ENCODE results near the gene CAPN15. TPM values are rescaled to one million over a fixed set of nuclear protein-coding genes. Genes with fewer than 3 reads are reported as not detected.
"Not testable (repeated sequence)": the region's sequence is repeated elsewhere in the genome, so short reads cannot be mapped to it uniquely, and the experiment has no call there.

Gene CAPN15
- total RNA-seq, 2 donors from 2014 or later = 55.3 to 76.1 TPM

DNA sequence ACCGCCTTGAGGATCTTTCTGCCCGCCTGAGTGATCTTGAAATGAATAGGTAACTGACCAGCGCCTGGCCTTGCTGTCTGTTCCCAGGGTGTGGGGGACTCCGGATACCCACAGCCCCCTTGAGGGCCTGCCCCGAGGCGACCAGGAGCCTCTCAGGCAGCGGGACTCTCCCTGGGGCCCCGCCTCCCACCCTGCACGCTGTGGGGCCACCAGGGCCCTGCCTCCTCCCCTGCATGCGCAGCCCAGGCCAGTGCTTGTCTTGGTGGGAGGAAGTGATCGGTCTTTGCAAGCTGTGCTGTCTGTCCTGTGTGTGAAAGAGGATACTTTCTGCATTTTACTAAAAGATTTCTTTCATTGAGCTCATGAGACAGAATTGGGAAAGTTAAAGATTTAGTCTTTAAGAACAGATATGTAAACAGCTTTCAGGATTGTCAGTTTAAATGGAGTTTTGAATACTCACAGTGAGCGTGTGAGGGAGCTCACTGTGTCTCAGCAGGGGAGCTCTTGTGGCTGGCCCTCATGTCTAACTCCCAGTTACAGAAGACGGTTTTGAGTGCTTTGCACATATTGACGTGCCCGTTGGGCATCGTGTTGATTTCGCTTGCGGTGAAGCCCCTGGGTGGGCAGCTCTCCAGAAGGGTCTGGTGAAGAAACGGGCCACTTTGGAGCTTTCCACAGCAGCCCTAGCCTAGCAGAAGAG lies 36.1 kb upstream of the CAPN15 start:
- no peaks in the 10 kb centered on the region for H3K27me3 Mint-ChIP-seq (ENCODE audit: insufficient read depth)
- H3K36me3 Mint-ChIP-seq (ENCODE audit: low read depth) = peaks cover 61% of the 10 kb centered on the region
- H3K9me3 Mint-ChIP-seq = peaks cover 3% of the 10 kb centered on the region
- TF ChIP-seq, protein P1, sequence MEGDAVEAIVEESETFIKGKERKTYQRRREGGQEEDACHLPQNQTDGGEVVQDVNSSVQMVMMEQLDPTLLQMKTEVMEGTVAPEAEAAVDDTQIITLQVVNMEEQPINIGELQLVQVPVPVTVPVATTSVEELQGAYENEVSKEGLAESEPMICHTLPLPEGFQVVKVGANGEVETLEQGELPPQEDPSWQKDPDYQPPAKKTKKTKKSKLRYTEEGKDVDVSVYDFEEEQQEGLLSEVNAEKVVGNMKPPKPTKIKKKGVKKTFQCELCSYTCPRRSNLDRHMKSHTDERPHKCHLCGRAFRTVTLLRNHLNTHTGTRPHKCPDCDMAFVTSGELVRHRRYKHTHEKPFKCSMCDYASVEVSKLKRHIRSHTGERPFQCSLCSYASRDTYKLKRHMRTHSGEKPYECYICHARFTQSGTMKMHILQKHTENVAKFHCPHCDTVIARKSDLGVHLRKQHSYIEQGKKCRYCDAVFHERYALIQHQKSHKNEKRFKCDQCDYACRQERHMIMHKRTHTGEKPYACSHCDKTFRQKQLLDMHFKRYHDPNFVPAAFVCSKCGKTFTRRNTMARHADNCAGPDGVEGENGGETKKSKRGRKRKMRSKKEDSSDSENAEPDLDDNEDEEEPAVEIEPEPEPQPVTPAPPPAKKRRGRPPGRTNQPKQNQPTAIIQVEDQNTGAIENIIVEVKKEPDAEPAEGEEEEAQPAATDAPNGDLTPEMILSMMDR (conservative IDR thresholded peaks at IDR 0.05) = no peak
- no peaks in the 10 kb centered on the region for H3K27me3 ChIP-seq (ENCODE audit: control insufficient read depth, insufficient read depth, low read length, poor library complexity, severe bottlenecking)
- peak overlapping the region; percentile 11 for H3K9ac ChIP-seq (ENCODE audit: extremely low read depth, low read length, poor library complexity, severe bottlenecking)
- H3K4me3 ChIP-seq (ENCODE audit: low read length) = no peak overlapping the region
- DNase-seq = peak; percentile 71
- 60 to 82% methylated on average over 9 to 18 of the region's 19 CpGs for WGBS, 2 experiments (ENCODE audit: insufficient coverage in 1 of 2, insufficient read length in 1 of 2)
- no peak overlapping the region for H3K4me3 Mint-ChIP-seq
- no peaks in the 10 kb centered on the region for H3K9me3 ChIP-seq (ENCODE audit: control insufficient read depth, low read length)
- peaks cover 15% of the 10 kb centered on the region for H3K4me1 ChIP-seq (ENCODE audit: control insufficient read depth, insufficient read depth, low read length)
- peaks cover 50% of the 10 kb centered on the region for H3K36me3 ChIP-seq (ENCODE audit: control insufficient read depth, insufficient read depth, low read length)
- peak overlapping the region; percentile 42 for H3K27ac ChIP-seq (ENCODE audit: low read depth, low read length)
- H3K4me1 Mint-ChIP-seq = peaks cover 10% of the 10 kb centered on the region
- peak overlapping the region; percentile 20 for H3K27ac Mint-ChIP-seq

DNA sequence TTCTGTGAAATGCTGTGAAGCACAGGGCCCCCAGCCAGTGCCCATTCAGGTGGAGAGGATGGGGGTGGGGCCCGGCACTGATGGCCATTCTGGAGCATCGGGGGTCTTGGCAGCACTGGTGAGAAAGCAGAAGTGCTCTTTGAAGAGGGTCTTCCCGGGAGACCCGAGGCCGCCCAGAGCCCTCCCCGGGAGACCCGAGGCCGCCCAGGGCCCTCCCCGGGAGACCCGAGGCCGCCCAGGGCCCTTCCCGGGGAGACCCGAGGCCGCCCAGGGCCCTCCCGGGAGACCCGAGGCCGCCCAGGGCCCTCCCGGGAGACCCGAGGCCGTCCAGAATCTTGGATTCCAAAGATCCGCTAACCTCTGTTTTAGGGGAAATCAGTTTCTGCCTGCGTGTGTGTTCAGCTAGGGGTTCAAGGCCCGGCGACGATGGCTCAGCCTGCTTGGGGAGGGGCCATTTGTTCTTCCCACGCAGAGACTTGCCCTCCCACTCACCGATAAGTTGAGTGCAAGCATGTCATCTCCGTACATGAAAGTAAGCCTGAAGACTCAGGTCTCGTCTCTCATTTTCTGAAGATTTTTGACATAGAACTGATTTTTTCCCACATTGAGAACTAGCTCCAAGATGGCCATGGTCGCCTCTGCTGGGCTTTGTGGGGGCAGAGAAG lies 35.2 kb upstream of the CAPN15 start:
- H3K36me3 Mint-ChIP-seq (ENCODE audit: low read depth) = peaks cover 63% of the 10 kb centered on the region
- H3K4me3 ChIP-seq (ENCODE audit: low read length) = no peak overlapping the region
- TF ChIP-seq, protein P1 (conservative IDR thresholded peaks at IDR 0.05) = no peak
- no peaks in the 10 kb centered on the region for H3K27me3 ChIP-seq (ENCODE audit: control insufficient read depth, insufficient read depth, low read length, poor library complexity, severe bottlenecking)
- H3K4me1 ChIP-seq (ENCODE audit: control insufficient read depth, insufficient read depth, low read length) = peaks cover 19% of the 10 kb centered on the region
- H3K27ac Mint-ChIP-seq = peak overlapping the region; percentile 20
- no peaks in the 10 kb centered on the region for H3K27me3 Mint-ChIP-seq (ENCODE audit: insufficient read depth)
- peaks cover 50% of the 10 kb centered on the region for H3K36me3 ChIP-seq (ENCODE audit: control insufficient read depth, insufficient read depth, low read length)
- DNase-seq = peak; percentile 70
- H3K9me3 Mint-ChIP-seq = peaks cover 3% of the 10 kb centered on the region
- no peak overlapping the region for H3K27ac ChIP-seq (ENCODE audit: low read depth, low read length)
- H3K4me3 Mint-ChIP-seq = no peak overlapping the region
- 93 to 95% methylated on average over 26 to 30 of the region's 30 CpGs for WGBS, 2 experiments (ENCODE audit: insufficient coverage in 1 of 2, insufficient read length in 1 of 2)
- H3K4me1 Mint-ChIP-seq = peaks cover 10% of the 10 kb centered on the region
- no peaks in the 10 kb centered on the region for H3K9me3 ChIP-seq (ENCODE audit: control insufficient read depth, low read length)
- no peak overlapping the region for H3K9ac ChIP-seq (ENCODE audit: extremely low read depth, low read length, poor library complexity, severe bottlenecking)

DNA sequence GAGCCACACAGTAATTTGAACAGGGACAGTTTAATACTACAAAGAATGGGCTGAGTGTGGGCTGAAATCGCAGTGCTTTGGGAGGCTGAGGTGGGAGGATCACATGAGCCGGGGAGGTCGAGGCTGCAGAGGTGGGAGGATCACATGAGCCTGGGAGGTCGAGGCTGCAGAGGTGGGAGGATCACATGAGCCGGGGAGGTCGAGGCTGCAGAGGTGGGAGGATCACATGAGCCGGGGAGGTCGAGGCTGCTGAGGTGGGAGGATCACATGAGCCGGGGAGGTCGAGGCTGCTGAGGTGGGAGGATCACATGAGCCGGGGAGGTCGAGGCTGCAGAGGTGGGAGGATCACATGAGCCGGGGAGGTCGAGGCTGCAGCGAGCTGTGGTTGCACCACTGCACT lies 32.8 kb upstream of the CAPN15 start:
- H3K27ac ChIP-seq (ENCODE audit: low read depth, low read length); DNase-seq; H3K9ac ChIP-seq (ENCODE audit: extremely low read depth, low read length, poor library complexity, severe bottlenecking); H3K27me3 Mint-ChIP-seq (ENCODE audit: insufficient read depth); H3K4me3 ChIP-seq (ENCODE audit: low read length); H3K4me3 Mint-ChIP-seq; H3K27me3 ChIP-seq (ENCODE audit: control insufficient read depth, insufficient read depth, low read length, poor library complexity, severe bottlenecking); H3K27ac Mint-ChIP-seq; H3K9me3 ChIP-seq (ENCODE audit: control insufficient read depth, low read length); H3K9me3 Mint-ChIP-seq: not testable (repeated sequence)
- Histone ChIP-seq H3K36me3 (ENCODE audit: control insufficient read depth, insufficient read depth, low read length) (peaks cover 43% of the 10 kb centered on the region), H3K4me1 (ENCODE audit: control insufficient read depth, insufficient read depth, low read length) (peaks cover 22% of the 10 kb centered on the region)
- H3K4me1 Mint-ChIP-seq = peaks cover 10% of the 10 kb centered on the region
- WGBS, 2 experiments (ENCODE audit: insufficient coverage in 1 of 2, insufficient read length in 1 of 2) = 90 to 97% methylated on average over 10 to 15 of the region's 15 CpGs
- H3K36me3 Mint-ChIP-seq (ENCODE audit: low read depth) = peaks cover 59% of the 10 kb centered on the region

All from endodermal cell (in vitro differentiated cells).